HG02852 (cell line): ENCODE results near the gene SPAG9.

Source experiments
- ATAC-seq: cut with Tn5 transposase; IDR thresholded peaks from one replicate; pipeline ENCODE4 v1.9.1; 2021; ENCODE audit warnings: mild to moderate bottlenecking, moderate library complexity; ENCODE audit not compliant: unreplicated experiment

Gene SPAG9

DNA sequence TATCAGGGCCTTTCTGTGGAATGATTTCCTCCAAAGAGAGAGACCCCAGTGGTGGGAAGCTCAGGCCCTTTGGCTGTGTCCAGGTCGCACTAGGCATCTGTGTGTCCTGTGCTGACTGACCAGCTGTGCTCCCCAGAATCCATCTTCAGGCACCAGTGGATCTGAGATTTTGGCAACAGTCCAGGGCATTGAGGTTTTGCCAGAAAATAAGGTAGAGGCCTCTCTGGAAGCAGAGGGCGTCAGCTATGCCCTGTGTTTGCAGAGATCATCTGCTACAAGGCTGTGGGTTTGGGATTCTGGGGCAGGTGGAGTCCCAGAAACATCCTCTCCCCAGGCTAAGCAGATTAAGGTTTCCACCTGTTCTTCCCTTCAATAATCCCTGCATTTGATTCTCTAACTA lies 197.1 kb downstream of the SPAG9 start:
- no peak for ATAC-seq

GRCh38 chr17:50922721-50923405 lies 197.8 kb downstream of the SPAG9 start:
- ATAC-seq, result no peak

GRCh38 chr17:50922107-50922506 lies 198.6 kb downstream of the SPAG9 start:
- ATAC-seq, result no peak

DNA sequence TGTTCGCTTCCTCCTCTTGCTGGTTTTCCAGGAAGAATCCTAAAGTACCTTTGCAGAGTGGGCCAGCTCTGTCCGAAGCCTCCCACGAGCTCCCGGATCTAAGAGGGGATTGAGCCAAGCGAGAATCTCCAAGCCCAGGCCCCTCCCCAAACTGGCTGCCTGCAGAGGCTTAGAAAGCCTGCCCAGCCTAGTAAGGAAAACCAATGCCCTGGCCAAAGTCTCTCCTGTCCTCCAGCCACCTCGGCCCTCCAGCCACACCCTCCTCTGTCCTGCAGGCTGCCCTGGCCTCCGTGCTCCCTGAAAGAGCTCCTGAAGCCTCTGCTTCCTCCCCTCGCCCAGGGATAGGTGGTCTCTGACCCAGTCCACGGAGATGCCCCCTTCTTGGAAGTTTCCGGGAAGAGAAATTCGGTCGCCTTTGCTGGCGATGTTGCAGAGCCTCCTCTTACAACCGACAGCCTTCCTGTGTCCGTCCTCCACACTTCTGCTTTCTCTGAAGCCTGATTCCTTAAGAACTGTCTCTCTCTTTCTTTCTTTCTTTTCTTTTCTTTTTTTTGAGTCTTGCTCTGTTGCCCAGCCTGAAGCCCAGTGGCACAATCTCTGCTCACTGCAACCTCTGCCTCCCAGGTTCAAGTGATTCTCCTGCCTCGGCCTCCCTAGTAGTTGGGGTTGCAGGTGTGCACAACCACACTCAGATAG lies 199.6 kb downstream of the SPAG9 start:
- no peak for ATAC-seq

- ATAC-seq, result no peak
Observed at GRCh38 chr17:50920041-50920410, 200.6 kb downstream of the SPAG9 start.

- no peak for ATAC-seq
Observed at GRCh38 chr17:50919321-50920040, 201.2 kb downstream of the SPAG9 start.

GRCh38 chr17:50918933-50919296 lies 201.8 kb downstream of the SPAG9 start:
- no peak for ATAC-seq

GRCh38 chr17:50918071-50918932 lies 202.4 kb downstream of the SPAG9 start:
- no peak for ATAC-seq

DNA sequence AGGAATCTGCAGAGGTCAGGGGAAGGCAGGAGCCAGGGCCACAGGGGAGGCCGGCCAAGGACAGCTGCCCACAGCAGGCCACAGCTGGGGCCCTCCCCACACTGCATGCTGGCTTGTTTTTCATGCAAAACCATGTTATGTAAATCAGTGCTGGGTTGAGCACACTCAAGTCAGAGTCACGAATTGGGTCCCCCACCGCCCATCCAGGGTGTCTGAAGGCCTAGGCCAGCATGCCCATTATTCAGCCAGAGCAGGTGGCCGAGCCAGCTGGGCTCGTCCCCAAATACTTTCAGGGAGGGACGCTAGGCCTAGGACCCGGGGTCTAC lies 203.3 kb downstream of the SPAG9 start:
- ATAC-seq, result peak; percentile 75

DNA sequence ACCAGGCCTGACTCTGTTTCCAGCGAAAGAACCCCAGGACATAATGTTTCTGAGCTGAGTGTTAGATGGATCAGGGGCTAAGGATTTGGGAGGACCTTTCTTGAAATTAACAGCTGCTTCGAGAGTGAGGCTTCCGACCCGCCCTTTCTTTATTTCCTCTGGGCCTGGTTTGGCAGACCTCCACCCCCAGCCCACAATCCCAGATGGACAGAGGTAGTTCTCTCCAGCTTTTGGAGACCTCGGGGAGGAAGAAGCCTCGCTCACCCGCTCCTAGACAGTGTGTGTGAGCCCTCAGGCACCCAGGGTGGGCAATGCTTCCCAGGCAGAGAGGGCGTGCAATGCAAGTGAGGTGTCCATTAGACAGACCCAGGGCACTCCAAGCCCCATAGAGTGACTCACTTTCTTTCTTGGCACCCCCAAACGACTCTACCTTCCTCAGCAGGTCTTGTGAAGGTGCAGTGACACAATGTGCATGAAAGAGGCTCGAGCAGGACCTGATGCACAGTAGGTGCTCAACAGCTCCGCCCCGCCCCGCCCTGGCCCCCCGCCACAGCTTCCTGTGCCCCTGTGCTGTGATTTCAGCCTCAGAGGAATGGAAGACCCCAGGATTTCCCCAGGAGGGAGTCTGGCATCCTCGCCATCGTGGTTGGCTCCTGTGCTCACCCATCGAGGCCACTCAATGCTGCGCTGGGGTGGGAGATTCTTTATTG lies 203.8 kb downstream of the SPAG9 start:
- ATAC-seq, result no peak

DNA sequence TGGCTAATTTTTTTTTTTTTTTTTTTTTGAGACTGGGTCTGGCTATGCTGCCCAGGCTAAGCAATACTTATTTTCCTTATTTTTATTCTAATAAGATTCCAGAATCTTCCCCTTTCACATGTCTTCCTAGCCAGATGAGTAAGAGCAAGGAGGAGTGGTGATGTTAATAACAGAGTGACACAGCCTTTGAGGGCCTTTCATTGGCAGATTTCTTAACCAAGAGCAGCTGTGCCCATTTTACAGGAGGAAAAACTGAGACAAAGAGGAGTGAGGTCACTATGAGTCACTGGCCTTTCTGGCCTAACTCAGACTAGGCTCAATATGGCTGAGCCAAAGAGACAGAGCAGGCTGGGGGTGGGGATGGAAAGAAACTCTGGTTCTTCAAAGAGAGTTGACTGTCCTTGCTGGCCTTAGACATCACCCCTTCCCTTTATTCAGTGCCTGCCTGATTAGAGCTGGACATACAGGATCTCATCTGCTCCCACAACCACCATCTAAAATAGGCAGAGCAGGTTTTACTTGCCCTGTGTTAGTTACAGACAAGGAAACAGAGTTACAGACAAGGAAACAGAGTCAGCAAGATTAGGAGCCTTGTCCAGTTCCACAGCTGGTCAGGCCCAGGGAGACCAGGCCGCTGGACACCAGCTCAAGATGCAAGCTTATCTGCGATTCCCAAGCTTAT lies 204.5 kb downstream of the SPAG9 start:
- ATAC-seq, result no peak

DNA sequence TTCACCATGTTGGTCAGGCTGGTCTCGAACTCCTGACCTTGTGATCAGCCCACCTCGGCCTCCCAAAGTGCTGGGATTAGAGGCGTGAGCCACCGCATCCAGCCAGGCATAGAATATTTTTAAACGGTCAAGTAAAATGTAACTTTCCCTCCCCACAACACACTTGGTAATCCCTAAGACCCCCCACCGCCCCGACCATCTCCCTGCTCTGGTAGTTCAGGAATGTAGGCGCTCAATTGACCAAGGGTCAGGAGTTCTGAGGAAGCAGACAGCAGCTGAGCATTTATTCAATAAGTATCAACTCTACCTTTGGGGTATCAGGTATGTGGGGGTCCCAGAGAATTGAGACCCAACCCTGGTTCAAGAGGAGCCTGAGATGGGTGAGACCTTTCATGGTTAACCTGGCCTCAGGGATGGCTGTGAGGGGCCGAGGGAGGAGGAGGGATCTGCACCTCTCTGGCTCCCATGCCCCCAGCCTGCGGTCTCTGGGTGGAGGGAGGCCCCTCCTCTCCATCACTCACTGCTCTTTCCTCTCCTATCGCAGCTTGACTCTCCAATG lies 206.1 kb downstream of the SPAG9 start:
- ATAC-seq, result no peak

DNA sequence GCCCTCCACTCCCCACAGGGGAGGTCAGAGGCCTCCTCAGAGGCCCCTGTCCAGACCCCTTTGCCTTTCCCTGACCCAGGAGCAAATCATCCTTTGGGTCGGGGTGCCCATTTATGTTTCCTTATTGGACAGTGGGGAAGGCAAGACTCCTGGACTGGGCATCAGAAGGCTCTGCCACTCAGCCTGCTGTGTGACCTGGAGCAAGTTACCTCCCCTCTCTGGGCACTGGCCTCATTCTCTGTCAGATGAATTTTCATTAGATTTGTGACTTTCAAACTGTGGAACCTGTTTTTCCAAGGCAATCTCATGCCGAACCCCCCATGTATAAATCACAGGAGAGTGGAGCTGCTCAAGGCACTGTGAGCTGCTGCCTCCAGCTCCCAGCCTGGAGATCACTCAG lies 207.5 kb downstream of the SPAG9 start:
- ATAC-seq, result no peak
